Ascending aorta (tissue), 2 donors: ENCODE data around the gene SLC22A13. TPM values are rescaled to one million over a fixed set of nuclear protein-coding genes. Genes with fewer than 3 reads are reported as not detected.
"Not testable (repeated sequence)": the region's sequence is repeated elsewhere in the genome, so short reads cannot be mapped to it uniquely, and the experiment has no call there.

ENCODE experiments used
- DNase-seq, 2 donors: peaks; one replicate each; pipeline ENCODE4 v3.0.0-alpha.2; 2019; ENCODE audit warnings: low spot score in 2 of 2
- H3K27ac ChIP-seq, 2 donors: fragments of 200-600 bp; sonication (generic); one replicate each; pipeline ENCODE4 v1.5.1; 2016 to 2017; ENCODE audit warnings: mild to moderate bottlenecking in 1 of 2
- H3K27me3 ChIP-seq: fragments of 200-600 bp; sonication (generic); one replicate; pipeline ENCODE4 v1.5.1; 2017
- H3K36me3 ChIP-seq, 2 donors: fragments of 200-600 bp; sonication (generic); one replicate each; pipeline ENCODE4 v1.5.1; 2016
- H3K4me1 ChIP-seq, 2 donors: fragments of 200-600 bp; sonication (generic); one replicate each; pipeline ENCODE4 v1.5.1; 2016 to 2017; ENCODE audit warnings: mild to moderate bottlenecking in 1 of 2
- H3K4me3 ChIP-seq, 2 donors: fragments of 200-600 bp; sonication (generic); one replicate each; pipeline ENCODE4 v1.5.1; 2016 to 2017; ENCODE audit warnings: mild to moderate bottlenecking in 1 of 2
- H3K9me3 ChIP-seq, 2 donors: fragments of 200-600 bp; sonication (generic); one replicate each; pipeline ENCODE4 v1.5.1; 2016
- intact Hi-C: fragments of 100-400 bp; cut with DNase I; formaldehyde crosslinking; loops from one replicate; pipeline ENCODE4 v1.15.1; 2023
- total RNA-seq: library from RNA; depleted of rRNA; stranded (reverse); fragments of >200 nt; gene quantifications from one replicate; pipeline ENCODE4 v1.1.0, GENCODE V29; 2016
- TF ChIP-seq, protein P1 (sequence below), 3 experiments: fragments of 200-600 bp in 2 of 3; fragments of 450-650 bp in 1 of 3; sonication (generic) in 2 of 3; IDR thresholded peaks; one replicate each; pipeline ENCODE4 v1.5.1; 2016 to 2019; ENCODE audit warnings: antibody characterized with exemption in 3 of 3, mild to moderate bottlenecking in 1 of 3, moderate library complexity in 1 of 3

SLC22A13 gene
- total RNA-seq, 1 donor from 2014 or later, result not detected

DNA sequence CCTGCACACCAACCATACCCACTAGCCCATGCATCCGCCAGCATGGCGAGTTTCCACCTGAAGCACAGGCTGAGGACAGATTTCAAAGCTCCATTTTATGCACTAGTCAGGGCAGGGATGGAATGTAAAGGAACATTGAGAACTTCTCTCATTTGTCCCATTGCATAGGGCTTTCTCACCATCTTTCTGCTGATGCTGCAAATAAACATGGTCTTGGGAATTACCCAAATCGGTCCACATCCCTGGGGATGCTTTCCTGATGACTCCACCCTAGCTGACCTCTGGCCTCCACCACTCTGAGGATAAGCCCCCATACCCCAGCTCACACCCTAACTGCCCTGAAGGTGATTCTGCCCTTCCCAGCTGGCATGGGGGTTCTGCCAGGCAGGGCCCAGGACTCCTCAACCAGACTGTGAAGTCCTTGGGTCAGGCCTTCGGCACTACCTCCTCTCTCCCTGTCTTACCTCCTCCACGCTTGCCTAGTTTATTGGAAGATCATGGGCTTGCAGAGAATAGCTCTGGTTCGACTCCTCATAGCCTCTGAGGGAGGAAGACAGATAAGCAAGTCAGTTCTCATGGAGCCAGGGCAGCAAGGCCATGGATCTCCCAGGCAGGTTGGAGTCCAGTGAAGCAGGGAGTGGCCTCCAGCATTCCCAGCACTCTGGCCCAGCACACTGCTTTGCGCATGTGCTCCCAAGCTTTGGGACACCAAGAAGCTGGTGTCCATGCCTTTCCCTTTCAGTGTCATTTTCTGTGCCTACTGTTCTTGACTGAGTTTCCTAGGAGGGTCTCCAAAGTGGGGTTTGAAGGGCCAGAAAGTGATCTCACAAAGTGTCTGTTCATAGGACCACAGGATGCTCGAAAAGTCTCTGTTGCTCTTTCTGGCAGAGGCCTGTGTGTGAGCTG is 53.4 kb downstream of the SLC22A13 start:
- Histone ChIP-seq H3K27ac (no peak overlapping the region), H3K4me3 (no peak overlapping the region), H3K36me3 (no peaks in the 10 kb centered on the region), H3K9me3 (no peaks in the 10 kb centered on the region), H3K4me1 (no peaks in the 10 kb centered on the region), H3K27me3 (no peaks in the 10 kb centered on the region)
- TF ChIP-seq, protein P1, sequence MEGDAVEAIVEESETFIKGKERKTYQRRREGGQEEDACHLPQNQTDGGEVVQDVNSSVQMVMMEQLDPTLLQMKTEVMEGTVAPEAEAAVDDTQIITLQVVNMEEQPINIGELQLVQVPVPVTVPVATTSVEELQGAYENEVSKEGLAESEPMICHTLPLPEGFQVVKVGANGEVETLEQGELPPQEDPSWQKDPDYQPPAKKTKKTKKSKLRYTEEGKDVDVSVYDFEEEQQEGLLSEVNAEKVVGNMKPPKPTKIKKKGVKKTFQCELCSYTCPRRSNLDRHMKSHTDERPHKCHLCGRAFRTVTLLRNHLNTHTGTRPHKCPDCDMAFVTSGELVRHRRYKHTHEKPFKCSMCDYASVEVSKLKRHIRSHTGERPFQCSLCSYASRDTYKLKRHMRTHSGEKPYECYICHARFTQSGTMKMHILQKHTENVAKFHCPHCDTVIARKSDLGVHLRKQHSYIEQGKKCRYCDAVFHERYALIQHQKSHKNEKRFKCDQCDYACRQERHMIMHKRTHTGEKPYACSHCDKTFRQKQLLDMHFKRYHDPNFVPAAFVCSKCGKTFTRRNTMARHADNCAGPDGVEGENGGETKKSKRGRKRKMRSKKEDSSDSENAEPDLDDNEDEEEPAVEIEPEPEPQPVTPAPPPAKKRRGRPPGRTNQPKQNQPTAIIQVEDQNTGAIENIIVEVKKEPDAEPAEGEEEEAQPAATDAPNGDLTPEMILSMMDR (IDR thresholded peaks at IDR 0.05), result no peak
- intact Hi-C loops, result no loop called here
- DNase-seq, result no peak

DNA sequence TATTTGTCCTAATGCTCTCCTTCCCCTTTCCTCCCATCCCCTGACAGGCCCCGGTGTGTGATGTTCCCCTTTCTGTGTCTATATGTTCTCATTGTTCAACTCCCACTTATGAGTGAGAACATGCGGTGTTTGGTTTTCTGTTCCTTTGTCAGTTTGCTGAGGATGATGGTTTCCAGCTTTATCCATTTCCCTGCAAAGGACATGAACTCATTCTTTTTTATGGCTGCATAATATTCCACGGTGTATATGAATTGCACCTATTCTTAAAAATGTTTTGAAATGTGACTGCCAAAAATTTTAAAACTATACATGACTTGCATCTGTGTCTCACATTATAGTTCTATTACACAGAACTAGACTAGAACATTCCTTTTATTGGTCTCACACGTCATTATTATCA is 55.0 kb downstream of the SLC22A13 start:
- intact Hi-C loops, H3K27ac ChIP-seq: not testable (repeated sequence)

DNA sequence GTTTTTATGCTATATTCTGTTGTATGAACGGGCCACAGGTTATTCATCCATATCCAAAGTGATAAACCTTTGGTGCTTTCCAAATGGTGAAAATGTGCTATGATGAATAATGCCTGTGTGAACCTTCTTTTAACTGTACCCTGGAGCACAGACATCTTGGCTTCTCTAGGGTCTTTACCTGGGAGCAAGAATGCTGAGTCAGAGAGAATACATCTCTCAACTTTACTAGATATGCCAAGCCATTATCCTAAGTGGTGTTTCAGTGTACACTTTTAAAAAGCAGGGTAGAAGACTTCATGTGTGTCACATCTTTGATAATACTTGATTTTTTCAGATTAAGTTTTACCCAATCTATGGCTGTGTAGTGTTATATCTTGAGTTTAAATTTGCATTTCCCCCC is 57.4 kb downstream of the SLC22A13 start:
- intact Hi-C loops, result no loop called here

More for the DNA sequence above, 55.0 kb downstream of the SLC22A13 start:
- not testable (repeated sequence) for H3K36me3 ChIP-seq, DNase-seq, H3K4me1 ChIP-seq, H3K9me3 ChIP-seq, H3K27me3 ChIP-seq, H3K4me3 ChIP-seq

DNA sequence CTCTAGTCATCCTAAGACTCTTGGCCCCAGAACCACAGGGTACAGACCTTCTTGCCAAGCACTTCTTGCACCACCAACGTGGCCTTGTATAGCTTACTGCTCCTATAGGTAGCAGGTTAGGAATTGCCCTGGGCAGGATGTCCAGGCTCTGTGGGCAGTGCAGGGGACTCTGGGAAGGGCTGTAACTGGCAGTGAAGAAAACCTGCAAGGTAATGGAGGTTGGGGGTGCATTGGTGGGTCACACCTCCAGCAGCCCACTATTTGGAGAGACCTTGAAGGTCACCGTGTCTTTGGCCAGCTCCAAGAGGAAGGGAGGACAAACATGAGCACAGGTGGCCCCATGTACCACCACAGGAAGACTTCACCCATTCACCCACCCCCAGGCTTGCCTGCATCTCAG is 59.6 kb downstream of the SLC22A13 start:
- Histone ChIP-seq H3K27ac (no peak overlapping the region), H3K4me3 (no peak overlapping the region), H3K36me3 (no peaks in the 10 kb centered on the region), H3K4me1 (no peaks in the 10 kb centered on the region), H3K27me3 (no peaks in the 10 kb centered on the region), H3K9me3 (no peaks in the 10 kb centered on the region)
- intact Hi-C loops, result no loop called here
- DNase-seq, result no peak
- TF ChIP-seq, protein P1 (IDR thresholded peaks at IDR 0.05), result no peak

More for the DNA sequence above, 57.4 kb downstream of the SLC22A13 start:
- H3K27me3 ChIP-seq, result no peaks in the 10 kb centered on the region
- H3K4me3 ChIP-seq, result no peak overlapping the region
- H3K27ac ChIP-seq, result no peak overlapping the region
- TF ChIP-seq, protein P1 (IDR thresholded peaks at IDR 0.05), result no peak
- no peak for DNase-seq
- no peaks in the 10 kb centered on the region for H3K9me3 ChIP-seq
- H3K4me1 ChIP-seq, result no peaks in the 10 kb centered on the region
- H3K36me3 ChIP-seq, result no peaks in the 10 kb centered on the region

DNA sequence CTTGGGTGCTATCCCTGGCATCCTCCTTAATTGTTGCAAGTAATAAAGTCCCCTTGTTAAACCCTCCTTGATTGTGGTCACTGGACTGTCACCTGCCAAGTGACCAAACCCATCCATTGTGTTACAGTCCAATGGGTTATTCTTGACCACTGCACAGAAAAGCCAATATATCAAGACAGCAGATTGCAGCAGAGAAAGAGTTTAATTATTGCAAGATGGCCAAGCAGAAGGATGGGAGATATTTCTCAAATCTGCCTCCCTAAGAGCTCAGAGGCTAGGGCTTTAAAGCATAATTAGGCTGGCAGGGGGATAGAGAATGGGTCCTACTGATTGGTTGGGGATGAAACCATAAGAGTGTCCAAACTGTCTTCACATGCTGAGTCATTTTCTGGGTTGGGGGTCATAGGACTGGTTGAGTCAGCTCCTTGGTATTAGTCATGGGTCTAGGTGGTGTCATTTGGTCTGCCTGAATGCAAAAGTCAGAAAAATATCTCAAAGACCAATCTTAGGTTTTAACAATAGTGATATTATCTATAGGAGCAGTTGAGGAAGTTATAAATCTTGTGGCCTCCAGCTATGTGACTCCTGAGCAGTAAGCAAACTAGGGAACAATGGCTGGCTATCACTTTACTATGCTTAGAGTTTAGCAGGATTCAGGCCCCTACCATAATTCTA is 61.9 kb downstream of the SLC22A13 start:
- TF ChIP-seq, protein P1 (IDR thresholded peaks at IDR 0.05), result no peak
- Histone ChIP-seq H3K36me3 (no peaks in the 10 kb centered on the region), H3K9me3 (no peaks in the 10 kb centered on the region), H3K27ac (no peak overlapping the region), H3K27me3 (no peaks in the 10 kb centered on the region), H3K4me1 (no peaks in the 10 kb centered on the region), H3K4me3 (no peak overlapping the region)
- DNase-seq, result no peak
- intact Hi-C loops, result no loop called here

Other genes with a start within 250 kb of the SLC22A13 start
- gene PLCD1, start 236.2 kb upstream of the SLC22A13 start, total RNA-seq, result 167 TPM
- 0.11 TPM for gene DLEC1, start 226.6 kb upstream of the SLC22A13 start, total RNA-seq
- gene ACAA1, start 128.7 kb upstream of the SLC22A13 start, total RNA-seq, result 52.6 TPM
- gene MYD88, start 127.2 kb upstream of the SLC22A13 start, total RNA-seq, result 38.8 TPM
- 13.3 TPM for gene OXSR1, start 100.3 kb upstream of the SLC22A13 start, total RNA-seq
- not detected for gene SLC22A14, start 16.5 kb downstream of the SLC22A13 start, total RNA-seq
- gene XYLB, start 81.0 kb downstream of the SLC22A13 start, total RNA-seq, result 0.43 TPM
- gene ACVR2B, start 188.1 kb downstream of the SLC22A13 start, total RNA-seq, result 15.2 TPM
- 11.2 TPM for gene EXOG, start 230.5 kb downstream of the SLC22A13 start, total RNA-seq